AG04450 (cell line): ENCODE measurements around the gene ADGRG7. TPM values are rescaled to one million over a fixed set of nuclear protein-coding genes. Genes with fewer than 3 reads are reported as not detected.

Experiments used
- CTCF ChIA-PET: fragments of 300-600, 350-600 bp; formaldehyde crosslinking; extraction: SDS; loops from one replicate; lab custom pipeline; 2022; ENCODE audit warnings: antibody characterized with exemption, inconsistent platforms; lab: Charles Lee
- POLR2A ChIA-PET: fragments of 350-600 bp; formaldehyde crosslinking; extraction: SDS; loops from one replicate; lab custom pipeline; 2021; ENCODE audit warnings: antibody characterized with exemption, inconsistent platforms; lab: Yijun Ruan, JAX
- DNase-seq: peaks from one replicate; pipeline ENCODE4 v3.0.0-alpha.2; 2011; ENCODE audit warnings: low read depth, low spot score
- H3K27ac ChIP-seq: one replicate; pipeline ENCODE4 v1.5.1; 2012; ENCODE audit warnings: low read depth, low read length, control low read depth
- H3K27me3 ChIP-seq: one replicate; pipeline ENCODE4 v1.6.0; 2012; ENCODE audit warnings: low read length; ENCODE audit not compliant: control insufficient read depth, insufficient read depth
- H3K4me3 ChIP-seq: 2 replicates; pipeline ENCODE4 v1.5.1; 2011; ENCODE audit warnings: mild to moderate bottlenecking, low read depth, low read length, control low read depth
- H3K9me3 ChIP-seq: 2 replicates; pipeline ENCODE4 v1.5.1; 2012; ENCODE audit warnings: low read length; ENCODE audit not compliant: control insufficient read depth, insufficient read depth
- polyA plus RNA-seq: library from polyadenylated mRNA; depleted of rRNA; stranded (reverse); fragments of >200 nt; gene quantifications from 2 replicates; pipeline ENCODE4 v1.2.3, GENCODE V29; 2011
- TF ChIP-seq, protein P1 (sequence below): IDR thresholded peaks from 2 replicates; pipeline ENCODE4 v1.5.1; 2011; ENCODE audit warnings: low read depth, low read length, control low read depth, inconsistent platforms

The ADGRG7 gene
- polyA plus RNA-seq, 1 experiment, result not detected

DNA sequence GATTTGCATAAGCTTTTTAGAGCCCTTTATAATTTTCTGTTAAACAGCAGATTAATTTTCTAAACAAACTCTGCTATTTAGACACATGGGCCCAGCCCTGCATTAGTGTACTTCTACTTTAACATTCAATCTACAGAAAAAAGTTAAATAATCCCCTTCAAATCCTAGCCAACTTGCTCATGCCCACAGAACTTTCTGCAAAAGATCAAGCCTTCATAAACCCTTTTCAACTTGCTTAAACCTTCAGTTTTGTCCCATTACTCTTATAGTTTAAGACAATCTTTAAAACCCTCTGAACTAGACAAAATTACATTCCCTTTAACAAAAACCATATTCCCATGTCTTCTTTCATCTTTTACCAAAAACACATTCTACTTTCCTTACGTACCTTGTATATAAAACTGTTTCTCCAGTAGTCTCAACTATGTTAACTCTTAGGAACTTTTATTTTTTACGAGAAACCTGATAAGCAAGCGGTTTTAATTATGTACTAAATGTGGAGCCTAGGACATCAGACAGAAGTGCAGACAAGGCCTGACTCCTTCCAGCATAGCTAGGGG lies 25.2 kb upstream of the ADGRG7 start:
- Histone ChIP-seq H3K9me3 (peaks cover 4% of the 10 kb centered on the region; the same call in 1 of the 2 replicates), H3K27me3 (no peaks in the 10 kb centered on the region), H3K4me3 (no peak overlapping the region), H3K27ac (no peak overlapping the region)
- TF ChIP-seq, protein P1, sequence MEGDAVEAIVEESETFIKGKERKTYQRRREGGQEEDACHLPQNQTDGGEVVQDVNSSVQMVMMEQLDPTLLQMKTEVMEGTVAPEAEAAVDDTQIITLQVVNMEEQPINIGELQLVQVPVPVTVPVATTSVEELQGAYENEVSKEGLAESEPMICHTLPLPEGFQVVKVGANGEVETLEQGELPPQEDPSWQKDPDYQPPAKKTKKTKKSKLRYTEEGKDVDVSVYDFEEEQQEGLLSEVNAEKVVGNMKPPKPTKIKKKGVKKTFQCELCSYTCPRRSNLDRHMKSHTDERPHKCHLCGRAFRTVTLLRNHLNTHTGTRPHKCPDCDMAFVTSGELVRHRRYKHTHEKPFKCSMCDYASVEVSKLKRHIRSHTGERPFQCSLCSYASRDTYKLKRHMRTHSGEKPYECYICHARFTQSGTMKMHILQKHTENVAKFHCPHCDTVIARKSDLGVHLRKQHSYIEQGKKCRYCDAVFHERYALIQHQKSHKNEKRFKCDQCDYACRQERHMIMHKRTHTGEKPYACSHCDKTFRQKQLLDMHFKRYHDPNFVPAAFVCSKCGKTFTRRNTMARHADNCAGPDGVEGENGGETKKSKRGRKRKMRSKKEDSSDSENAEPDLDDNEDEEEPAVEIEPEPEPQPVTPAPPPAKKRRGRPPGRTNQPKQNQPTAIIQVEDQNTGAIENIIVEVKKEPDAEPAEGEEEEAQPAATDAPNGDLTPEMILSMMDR, result no peak
- ChIA-PET CTCF (interaction anchor here (1.0 to 5.1 kb wide), 2 partner anchors 9 to 121 kb away, joined by 3 to 39 read pairs; no protein-coding TSS in a partner anchor), POLR2A (no interaction called here)
- no peak for DNase-seq

DNA sequence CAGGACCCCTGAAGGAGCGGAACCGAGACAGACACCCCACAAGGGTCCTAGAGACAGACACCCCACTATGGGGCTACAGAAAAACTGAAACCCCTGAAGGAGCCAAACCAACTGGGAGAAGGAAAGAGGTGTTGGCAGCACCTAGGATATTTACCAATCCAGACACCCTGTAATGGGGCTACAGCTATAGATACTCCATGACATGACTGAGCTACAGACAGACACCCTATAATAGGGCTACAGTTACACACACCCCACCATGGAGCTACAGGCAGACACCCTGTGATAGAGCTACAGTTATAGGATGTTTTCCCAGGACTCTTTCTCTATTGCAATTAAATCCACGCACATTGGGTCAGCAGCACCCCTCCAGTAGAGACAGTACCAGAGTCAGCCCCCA lies 22.6 kb upstream of the ADGRG7 start:
- ChIA-PET CTCF (interaction anchor here (5.1 kb wide), 1 partner anchor 124 kb away, joined by 39 read pairs; no protein-coding TSS in a partner anchor), POLR2A (no interaction called here)
- Histone ChIP-seq H3K4me3 (no peak overlapping the region), H3K27me3 (peaks cover 4% of the 10 kb centered on the region), H3K27ac (no peak overlapping the region), H3K9me3 (peaks cover 4% of the 10 kb centered on the region; the same call in 1 of the 2 replicates)
- DNase-seq, result no peak
- TF ChIP-seq, protein P1, result no peak

DNA sequence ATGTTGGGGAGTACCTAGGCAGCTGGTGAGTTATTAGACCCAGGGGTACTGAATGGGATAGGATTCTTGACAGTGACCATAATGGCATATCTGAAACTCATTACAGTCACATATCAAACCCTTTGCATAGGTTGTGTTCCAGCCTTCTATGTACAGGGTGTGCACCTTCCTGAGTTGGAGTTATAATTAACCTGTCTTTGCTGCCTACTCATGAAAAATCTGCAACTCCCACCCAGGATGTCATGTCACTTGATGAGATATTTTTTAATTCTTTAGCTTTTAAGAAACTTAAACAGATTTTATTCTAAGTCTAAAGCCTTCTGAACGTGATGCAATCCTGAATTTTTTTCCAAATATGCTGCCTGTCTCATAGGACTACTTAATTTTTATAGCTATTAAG lies 21.1 kb upstream of the ADGRG7 start:
- H3K4me3 ChIP-seq, result no peak overlapping the region
- peaks cover 4% of the 10 kb centered on the region; the same call in 1 of the 2 replicates for H3K9me3 ChIP-seq
- ChIA-PET CTCF (interaction anchor here (0.6 to 6.2 kb wide), 2 partner anchors 13 to 125 kb away, joined by 3 to 398 read pairs; no protein-coding TSS in a partner anchor), POLR2A (no interaction called here)
- DNase-seq, result no peak
- H3K27ac ChIP-seq, result no peak overlapping the region
- TF ChIP-seq, protein P1, result no peak
- H3K27me3 ChIP-seq, result peaks cover 4% of the 10 kb centered on the region

DNA sequence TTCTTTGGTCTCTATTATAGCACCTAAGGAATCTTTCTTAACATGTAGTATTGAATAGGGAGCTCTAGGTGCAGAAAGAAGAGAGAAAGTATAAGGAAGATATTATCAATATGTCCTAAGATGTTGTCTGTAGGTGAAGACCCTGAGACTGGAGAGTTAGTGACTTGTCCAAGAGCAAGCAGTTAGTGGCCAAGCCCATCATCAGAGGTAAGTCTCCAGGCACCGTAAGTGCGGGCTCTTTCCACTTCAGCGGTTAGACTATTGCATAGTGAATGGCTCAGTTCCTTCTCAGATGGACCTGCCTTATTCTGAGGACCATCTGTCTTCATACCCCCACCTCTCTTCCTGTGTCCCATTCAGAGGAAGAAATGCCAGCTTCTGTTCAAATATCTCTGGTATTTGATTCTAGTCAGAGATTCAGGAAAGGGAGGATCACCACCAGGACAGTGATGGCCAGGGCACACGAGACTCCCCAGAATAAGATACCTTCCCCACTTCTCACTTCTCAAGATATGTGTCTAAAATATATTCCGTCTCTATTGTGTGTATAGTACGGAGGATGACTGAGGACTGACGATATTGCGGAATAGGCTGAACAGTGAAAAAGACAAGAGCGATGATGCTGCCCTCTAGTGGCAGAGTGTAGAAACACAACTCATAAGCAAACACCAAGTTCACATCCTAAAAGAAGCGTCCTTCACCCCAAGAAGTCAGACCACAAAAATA lies 19.1 kb upstream of the ADGRG7 start:
- Histone ChIP-seq H3K4me3 (peak overlapping the region; percentile 5; the same call in 1 of the 2 replicates), H3K9me3 (no peaks in the 10 kb centered on the region; the same call in 1 of the 2 replicates)
- POLR2A ChIA-PET, result interaction anchor here (1.6 kb wide), 1 partner anchor 98 kb away, joined by 9 read pairs; the partner anchor contains the start of gene TMEM45A

More for the DNA sequence above, 19.1 kb upstream of the ADGRG7 start:
- H3K27me3 ChIP-seq, result peaks cover 4% of the 10 kb centered on the region
- H3K27ac ChIP-seq, result no peak overlapping the region
- TF ChIP-seq, protein P1, result peak; percentile 92
- CTCF ChIA-PET, result interaction anchor here (0.6 to 6.2 kb wide), 30 partner anchors 10 to 758 kb away, joined by 3 to 398 read pairs (median 6); partner anchors contain the start of gene TMEM45A
- DNase-seq, result peak; percentile 44
